Esophagus muscularis mucosa (tissue), 2 donors: Measurements from ENCODE around the gene UCP2.

Experiments
- EP300 ChIP-seq: sonication (generic); formaldehyde crosslinking; IDR thresholded peaks from one replicate; pipeline ENCODE4 v1.6.1; 2017; ENCODE audit warnings: antibody characterized with exemption
- POLR2A ChIP-seq: fragments of 450-650 bp; IDR thresholded peaks from one replicate; pipeline ENCODE4 v1.6.1; 2017; ENCODE audit warnings: antibody characterized with exemption, moderate library complexity, mild to moderate bottlenecking, low read depth

- TF ChIP-seq POLR2A (no peak), EP300 (no peak)
These were observed 33.5 kb upstream of the UCP2 start for GRCh38 chr11:74015919-74016684.
